Progenitor cell of endocrine pancreas (in vitro differentiated cells): ENCODE results near the gene KIF18B. TPM values are rescaled to one million over a fixed set of nuclear protein-coding genes. Genes with fewer than 3 reads are reported as not detected.

ENCODE experiments used
- DNase-seq: peaks from one replicate; pipeline ENCODE4 v3.0.0; 2021; ENCODE audit warnings: low spot score; ENCODE audit not compliant: unreplicated experiment
- H3K27ac Mint-ChIP-seq: 2 replicates; pipeline ENCODE4 v1.8.0; 2021; ENCODE audit warnings: mild to moderate bottlenecking, moderate library complexity, mixed read lengths
- H3K27me3 Mint-ChIP-seq: 2 replicates; pipeline ENCODE4 v1.8.0; 2021; ENCODE audit warnings: mixed read lengths
- H3K36me3 Mint-ChIP-seq: 2 replicates; pipeline ENCODE4 v1.8.0; 2022; ENCODE audit warnings: mixed read lengths; ENCODE audit not compliant: insufficient read depth
- H3K4me1 Mint-ChIP-seq: 2 replicates; pipeline ENCODE4 v1.8.0; 2021; ENCODE audit warnings: low read depth, mixed read lengths
- H3K4me3 Mint-ChIP-seq: 2 replicates; pipeline ENCODE4 v1.8.0; 2021; ENCODE audit warnings: low read depth, mild to moderate bottlenecking, moderate library complexity, mixed read lengths
- H3K9me3 Mint-ChIP-seq: 2 replicates; pipeline ENCODE4 v1.8.0; 2021; ENCODE audit warnings: low read depth, mixed read lengths
- CTCF ChIP-seq: fragments of 200-600 bp; sonication (generic); IDR thresholded peaks from one replicate; pipeline ENCODE4 v1.5.0; 2021; ENCODE audit warnings: antibody characterized with exemption, mild to moderate bottlenecking; ENCODE audit not compliant: unreplicated experiment
- total RNA-seq: library from RNA; stranded (reverse); gene quantifications from 2 replicates; pipeline ENCODE4 v1.2.1, GENCODE V29; 2021

The KIF18B gene
- total RNA-seq, 1 donor from 2014 or later, result 27.7 TPM

- Mint-ChIP-seq H3K27ac (no peak overlapping the region), H3K27me3 (peaks cover 54% of the 10 kb centered on the region), H3K9me3 (no peaks in the 10 kb centered on the region), H3K4me1 (no peaks in the 10 kb centered on the region), H3K4me3 (no peak overlapping the region), H3K36me3 (no peaks in the 10 kb centered on the region)
- DNase-seq, result no peak
- no peak for TF ChIP-seq CTCF
These were observed 29.6 kb downstream of the KIF18B start for GRCh38 chr17:44918006-44918405.

GRCh38 chr17:44917456-44917855, 30.1 kb downstream of the KIF18B start:
- Mint-ChIP-seq H3K4me3 (no peak overlapping the region), H3K36me3 (no peaks in the 10 kb centered on the region), H3K9me3 (no peaks in the 10 kb centered on the region), H3K27ac (no peak overlapping the region), H3K4me1 (no peaks in the 10 kb centered on the region), H3K27me3 (peaks cover 54% of the 10 kb centered on the region)
- DNase-seq, result no peak
- no peak for TF ChIP-seq CTCF

GRCh38 chr17:44916781-44917241, 30.8 kb downstream of the KIF18B start:
- H3K27ac Mint-ChIP-seq, result no peak overlapping the region
- H3K4me1 Mint-ChIP-seq, result no peaks in the 10 kb centered on the region
- H3K27me3 Mint-ChIP-seq, result peaks cover 52% of the 10 kb centered on the region
- TF ChIP-seq CTCF, result no peak
- H3K36me3 Mint-ChIP-seq, result no peaks in the 10 kb centered on the region
- DNase-seq, result no peak
- H3K9me3 Mint-ChIP-seq, result no peaks in the 10 kb centered on the region
- H3K4me3 Mint-ChIP-seq, result no peak overlapping the region

GRCh38 chr17:44915862-44916780, 31.5 kb downstream of the KIF18B start:
- no peak for TF ChIP-seq CTCF
- Mint-ChIP-seq H3K36me3 (no peaks in the 10 kb centered on the region), H3K4me3 (no peak overlapping the region), H3K9me3 (no peaks in the 10 kb centered on the region), H3K27me3 (peaks cover 49% of the 10 kb centered on the region), H3K4me1 (no peaks in the 10 kb centered on the region), H3K27ac (peak overlapping the region; percentile 33)
- DNase-seq, result no peak

GRCh38 chr17:44915321-44915726, 32.2 kb downstream of the KIF18B start, which contains the start of gene GFAP:
Gene GFAP, minus strand, starts transcription at chr17:44915500. Its CDS starts 14 bp downstream, at chr17:44915486.
- H3K4me3 Mint-ChIP-seq, result no peak within 1 kb of the TSS
- no peak for TF ChIP-seq CTCF

More at GRCh38 chr17:44915321-44915726, 32.2 kb downstream of the KIF18B start, which contains the start of gene GFAP:
- Mint-ChIP-seq H3K4me1 (no peaks in the 10 kb centered on the region), H3K9me3 (no peaks in the 10 kb centered on the region), H3K36me3 (no peaks in the 10 kb centered on the region), H3K27ac (peak within 1 kb of the TSS; percentile 33), H3K27me3 (peaks cover 48% of the 10 kb centered on the region)
- no peak for DNase-seq
